K562 (cell line): ENCODE measurements around the gene UPK3A. TPM values are rescaled to one million over a fixed set of nuclear protein-coding genes. Genes with fewer than 3 reads are reported as not detected.

Source experiments
- ATAC-seq: fragments of 200-7000 bp; cut with Tn5 transposase; 3 replicates; pipeline ENCODE4 v1.9.1; 2020; ENCODE audit warnings: moderate library complexity
- BruUV-seq: library from RNA; stranded (reverse); fragments of 400-500 nt; replicated peaks from 2 replicates; lab custom pipeline; 2021; lab: Mats Ljungman, UMichigan
- CTCF ChIA-PET: fragments of 300-600 bp; formaldehyde crosslinking; extraction: SDS; loops from one replicate; lab custom pipeline; 2021; ENCODE audit warnings: low intra/inter-chr PET ratio; lab: Yijun Ruan, JAX
- POLR2A ChIA-PET: fragments of 300-600, 350-650 bp; sonication (Branson Sonifier 250); formaldehyde crosslinking; extraction: SDS; loops from one replicate; lab custom pipeline; 2021; ENCODE audit warnings: antibody characterized with exemption, inconsistent platforms; lab: Yijun Ruan, JAX
- DNase-seq, 4 experiments: peaks; one replicate each; pipeline versions ENCODE4 v3.0.0 to v3.0.0-alpha.2; 2011 to 2018; ENCODE audit warnings: low spot score in 3 of 4, mixed read lengths in 3 of 4; ENCODE audit errors: extremely low read depth in 1 of 4
- FAIRE-seq: peaks from 2 replicates; lab custom pipeline; 2011; peaks lifted over from hg19 to GRCh38; lab: Jason Lieb, UNC
- H2AFZ ChIP-seq: 2 replicates; pipeline ENCODE4 v1.6.0; 2011; ENCODE audit warnings: low read depth, low read length, control low read depth, inconsistent platforms
- H3K27ac ChIP-seq: fragments of 200-600 bp; 3 replicates; pipeline ENCODE4 v1.8.0; 2011; ENCODE audit warnings: low read depth, mild to moderate bottlenecking, control low read depth, inconsistent platforms, low read length, moderate library complexity, mixed read lengths; ENCODE audit errors: extremely low read depth
- H3K27me3 ChIP-seq, 2 experiments: fragments of 300-600 bp in 1 of 2; 2 replicates in 1 of 2; 3 replicates in 1 of 2; pipeline versions ENCODE4 v1.6.0 to v1.8.0; 2011; ENCODE audit warnings: inconsistent platforms in 2 of 2, low read length in 2 of 2, mild to moderate bottlenecking in 1 of 2, mixed read lengths in 1 of 2, moderate library complexity in 1 of 2; ENCODE audit not compliant: control insufficient read depth in 2 of 2, insufficient read depth in 2 of 2
- H3K36me3 ChIP-seq: fragments of 300-600 bp; 3 replicates; pipeline ENCODE4 v1.8.0; 2011; ENCODE audit warnings: mild to moderate bottlenecking, low read length, inconsistent platforms; ENCODE audit not compliant: control insufficient read depth, insufficient read depth
- H3K4me1 ChIP-seq, 2 experiments: fragments of 200-600 bp in 1 of 2; replicated peaks in 1 of 2; 2 replicates in 1 of 2; 3 replicates in 1 of 2; pipeline versions ENCODE4 v1.5.1 to v1.8.0; 2011; ENCODE audit warnings: inconsistent platforms in 2 of 2, low read length in 2 of 2, mild to moderate bottlenecking in 1 of 2, mixed read lengths in 1 of 2, moderate library complexity in 1 of 2; ENCODE audit not compliant: control insufficient read depth in 2 of 2, insufficient read depth in 2 of 2
- H3K4me2 ChIP-seq: 2 replicates; pipeline ENCODE4 v1.6.1; 2011; ENCODE audit warnings: low read length, control low read depth, inconsistent platforms, mixed read lengths; ENCODE audit not compliant: insufficient read depth
- H3K4me3 ChIP-seq: fragments of 200-600 bp; sonication (generic), shearing (Covaris generic); 2 replicates; pipeline ENCODE4 v1.5.1; 2016; ENCODE audit warnings: control low read depth, inconsistent platforms
- H3K79me2 ChIP-seq: fragments of 200-600 bp; 3 replicates; pipeline ENCODE4 v1.8.0; 2011; ENCODE audit warnings: low read length, inconsistent platforms; ENCODE audit not compliant: control insufficient read depth, insufficient read depth
- H3K9ac ChIP-seq, 2 experiments: 2 replicates each; pipeline versions ENCODE4 v1.6.0 to v1.6.1; 2011; ENCODE audit warnings: low read depth in 2 of 2, low read length in 2 of 2, control low read depth in 1 of 2, inconsistent platforms in 1 of 2, mild to moderate bottlenecking in 1 of 2, mixed read lengths in 1 of 2; ENCODE audit not compliant: insufficient read depth in 1 of 2
- H3K9me1 ChIP-seq: one replicate; pipeline ENCODE4 v1.6.0; 2011; ENCODE audit warnings: inconsistent platforms, mild to moderate bottlenecking, low read length, moderate library complexity; ENCODE audit not compliant: control insufficient read depth, insufficient read depth
- H3K9me3 ChIP-seq: replicated peaks from 2 replicates; pipeline ENCODE4 v1.5.1; 2011; ENCODE audit warnings: low read depth, low read length, inconsistent platforms; ENCODE audit not compliant: control insufficient read depth, insufficient read depth
- H4K20me1 ChIP-seq: replicated peaks from 2 replicates; pipeline ENCODE4 v1.6.1; 2011; ENCODE audit warnings: low read length, inconsistent platforms, mixed read lengths; ENCODE audit not compliant: control insufficient read depth, insufficient read depth
- CBFB ChIP-seq: sonication (generic); formaldehyde crosslinking; IDR thresholded peaks from 2 replicates; pipeline ENCODE4 v1.4.0; 2020; ENCODE audit warnings: mild to moderate bottlenecking, missing genetic modification reagents
- CTCF ChIP-seq, 3 experiments: IDR thresholded peaks in 2 of 3; conservative IDR thresholded peaks in 1 of 3; 2 replicates each; pipeline ENCODE4 v1.5.1; 2011 to 2012; ENCODE audit warnings: low read length in 3 of 3, mild to moderate bottlenecking in 3 of 3, control low read depth in 2 of 3, improper control_type of control experiment in 1 of 3, inconsistent platforms in 1 of 3, low read depth in 1 of 3, mixed read lengths in 1 of 3, moderate library complexity in 1 of 3; ENCODE audit not compliant: insufficient read depth in 2 of 3
- MCM3 ChIP-seq: fragments of 450-650 bp; IDR thresholded peaks from 2 replicates; pipeline ENCODE4 v1.6.1; 2016
- MGA ChIP-seq: fragments of 450-650 bp; IDR thresholded peaks from 2 replicates; pipeline ENCODE4 v1.6.1; 2016; ENCODE audit warnings: mild to moderate bottlenecking, moderate library complexity
- ZNF121 ChIP-seq: sonication (generic); formaldehyde crosslinking; conservative IDR thresholded peaks from 2 replicates; pipeline ENCODE4 v1.8.0; 2022; ENCODE audit warnings: missing genetic modification reagents
- ZNF239 ChIP-seq: fragments of 250-450 bp; sonication (Bioruptor Pico); IDR thresholded peaks from 2 replicates; pipeline ENCODE4 v1.4.0; 2020; ENCODE audit warnings: mild to moderate bottlenecking
- ZNF280B ChIP-seq: fragments of 250-450 bp; sonication (Bioruptor Pico); IDR thresholded peaks from 2 replicates; pipeline ENCODE4 v1.5.1; 2021; ENCODE audit warnings: mild to moderate bottlenecking
- WGBS: fragments of 100-300 bp; shearing (Covaris generic); methylation state at CpG from one replicate; pipeline ENCODE4 v1.1.6; 2016; ENCODE audit warnings: low coverage, mixed read lengths; ENCODE audit not compliant: insufficient coverage; ENCODE audit errors: missing lambda C conversion rate; 5-methylcytosine and 5-hydroxymethylcytosine counted together
- in situ Hi-C: fragments of 300-500 bp; cut with MboI; formaldehyde crosslinking; loops from 4 replicates; pipeline ENCODE4 v1.15.0; 2018; ENCODE audit warnings: inconsistent platforms, mixed read lengths
- intact Hi-C: fragments of 100-400 bp; cut with micrococcal nuclease; formaldehyde crosslinking; loops from 2 replicates; pipeline ENCODE4 v1.14.2; 2022
- polyA plus RNA-seq, 8 experiments: library from polyadenylated mRNA; depleted of rRNA in 4 of 8; stranded (reverse) in 5 of 8; unstranded in 3 of 8; fragments of >200 nt; fragmentation: Nextera tagmentation in 2 of 8; fragmentation: Illumina TruSeq in 1 of 8; extraction: Ambion mirVana in 2 of 8; extraction: Trizol in 1 of 8; gene quantifications; 2 replicates each; pipeline versions ENCODE4 v1.2.1 to v1.2.3, GENCODE V29; 2011 to 2014; ENCODE audit warnings: inconsistent platforms in 1 of 8, missing spikeins in 1 of 8
- total RNA-seq, 7 experiments: library from RNA; depleted of rRNA in 6 of 7; stranded (reverse); fragments of >200 nt in 6 of 7; fragmentation: Illumina TruSeq in 2 of 7; extraction: Trizol in 2 of 7; gene quantifications; 2 replicates each; pipeline versions ENCODE4 v1.2.1 to v1.2.3, GENCODE V29; 2011 to 2021; ENCODE audit warnings: low replicate concordance in 1 of 7

The UPK3A gene
- total and polyA plus RNA-seq, 9 of the 15 experiments (the other 6 are each of a cell fraction or from before 2014, with no cell fraction given): not detected

DNA sequence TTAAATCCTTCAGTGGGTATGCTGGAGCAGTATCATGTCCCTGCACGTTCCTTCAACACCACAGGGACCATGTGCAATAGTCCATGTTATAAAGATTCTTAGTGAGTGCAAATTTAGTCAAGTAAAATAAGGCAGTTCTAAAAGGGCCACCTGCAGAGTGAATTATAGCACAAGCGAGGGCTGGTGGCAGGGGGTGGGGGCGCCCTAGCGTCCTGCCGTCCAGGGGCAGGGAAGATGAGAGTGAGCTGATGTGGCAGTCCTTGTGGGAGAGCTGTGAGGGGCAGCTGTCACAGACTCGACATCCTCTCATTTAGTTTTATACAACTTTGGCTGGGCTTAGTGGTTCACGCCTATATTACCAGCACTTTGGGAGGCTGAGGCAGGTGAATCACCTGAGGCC, 54.0 kb downstream of the UPK3A start:
- TF ChIP-seq ZNF239 (CRISPR knock-in tag) (no peak), ZNF121 (CRISPR knock-in tag) (no peak), ZNF280B (no peak), CBFB (no peak), MCM3 (no peak), CTCF (IDR thresholded peaks at IDR 0.05 in 2 of 3, conservative IDR thresholded peaks at IDR 0.05 in 1 of 3; ENCODE audit: insufficient read depth in 2 of 3, low read depth in 1 of 3, low read length in 3 of 3) (no peak), MGA (no peak)
- no peak overlapping the region for H3K4me3 ChIP-seq
- no peak overlapping the region for H3K4me2 ChIP-seq
- no peaks in the 10 kb centered on the region for H3K79me2 ChIP-seq
- ChIA-PET CTCF (no interaction called here), POLR2A (interaction anchor here (1.2 kb wide), 1 partner anchor 25 kb away, joined by 3 read pairs; no protein-coding TSS in a partner anchor)
- no peaks in the 10 kb centered on the region for H3K9me3 ChIP-seq
- FAIRE-seq (no peak), ATAC-seq (no peak), DNase-seq (no peak)
- H3K9ac ChIP-seq: no peak overlapping the region
- H3K4me1 ChIP-seq: no peaks in the 10 kb centered on the region
- no TSS peak for BruUV-seq
- no peaks in the 10 kb centered on the region for H3K9me1 ChIP-seq
- no peaks in the 10 kb centered on the region for H4K20me1 ChIP-seq
- no peak overlapping the region for H3K27ac ChIP-seq
- no peak overlapping the region for H2AFZ ChIP-seq
- WGBS: 89% methylated on average over 3 of the region's 7 CpGs
- H3K27me3 ChIP-seq: no peaks in the 10 kb centered on the region
- intact Hi-C loops (no loop called here), in situ Hi-C loops (no loop called here)
- peaks cover 87% of the 10 kb centered on the region for H3K36me3 ChIP-seq
